Jurkat, Clone E6-1 (cell line): Measurements from ENCODE around the gene THSD7B.
A peak's percentile ranks its signal among the peaks of the same experiment; 100 is the strongest.
"Not testable (repeated sequence)": the region's sequence is repeated elsewhere in the genome, so short reads cannot be mapped to it uniquely, and the experiment has no call there.

Experiments
- DNase-seq: peaks from one replicate; pipeline ENCODE4 v3.0.0-alpha.2; 2011; ENCODE audit warnings: low read depth, low spot score
- H3K4me3 ChIP-seq: 2 replicates; pipeline ENCODE4 v1.5.1; 2011; ENCODE audit warnings: mild to moderate bottlenecking, low read length, control low read depth, moderate library complexity

THSD7B gene

DNA sequence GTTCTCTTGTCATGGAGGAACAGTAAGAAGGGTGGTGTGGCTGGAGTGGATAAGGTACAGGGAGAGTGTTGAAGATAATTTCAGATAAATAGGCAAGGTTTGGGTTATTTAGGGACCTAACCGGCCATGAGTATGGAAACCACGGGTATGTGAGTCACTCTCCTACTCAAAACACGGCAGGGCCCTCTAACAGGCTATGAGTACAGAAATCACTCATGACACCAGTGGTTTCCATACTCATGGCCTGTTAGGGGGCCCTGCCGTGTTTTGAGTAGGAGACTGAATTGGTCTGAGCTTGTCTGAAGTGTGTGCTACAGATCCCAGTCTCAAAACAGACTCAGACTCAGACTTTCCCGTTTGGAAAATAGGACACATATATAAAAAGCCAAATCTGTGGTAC, 770.6 kb downstream of the THSD7B start:
- H3K4me3 ChIP-seq, result no peak overlapping the region
- no peak for DNase-seq

- no peak for DNase-seq
- H3K4me3 ChIP-seq, result no peak overlapping the region
Observed at GRCh38 chr2:137539336-137539735, 774.0 kb downstream of the THSD7B start.

DNA sequence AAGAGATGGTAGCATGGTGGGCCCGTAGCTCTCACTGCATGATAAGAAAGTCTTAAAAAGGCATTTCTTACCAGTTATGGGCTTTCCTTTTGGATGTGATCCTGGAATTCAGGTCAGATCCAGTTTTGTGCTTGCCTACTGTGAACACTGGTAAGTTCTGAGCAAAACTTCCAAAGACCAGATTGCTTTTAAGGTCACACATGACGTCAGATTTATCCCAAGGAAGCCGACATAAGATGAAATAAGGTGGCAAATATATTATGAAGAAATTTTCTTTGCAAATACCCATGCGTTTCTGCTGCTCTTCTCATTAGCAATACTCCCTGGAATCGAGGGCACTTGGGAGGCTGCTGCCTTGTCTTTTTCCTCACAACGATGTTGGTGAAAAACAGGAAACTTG, 782.5 kb downstream of the THSD7B start:
- no peak for DNase-seq
- no peak overlapping the region for H3K4me3 ChIP-seq

DNA sequence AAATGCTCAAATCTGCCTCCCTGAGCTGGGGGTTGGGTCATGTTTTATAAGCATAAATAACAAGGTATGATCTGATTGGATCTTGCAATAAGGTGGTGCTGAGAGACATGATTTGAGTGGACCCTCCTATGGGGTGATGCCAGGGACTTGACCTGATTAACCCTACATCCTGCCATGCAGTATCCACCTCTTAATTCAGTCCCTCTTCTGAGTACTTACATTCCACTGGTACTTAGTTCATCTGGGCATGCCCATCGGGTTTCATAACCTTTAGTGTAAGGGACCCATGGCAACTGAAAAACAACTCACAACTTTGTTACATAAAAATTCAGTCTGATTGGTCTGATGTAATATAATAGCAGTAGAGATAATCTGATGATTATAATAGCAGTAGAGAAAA, 801.0 kb downstream of the THSD7B start:
- H3K4me3 ChIP-seq, result no peak overlapping the region
- DNase-seq, result no peak

DNA sequence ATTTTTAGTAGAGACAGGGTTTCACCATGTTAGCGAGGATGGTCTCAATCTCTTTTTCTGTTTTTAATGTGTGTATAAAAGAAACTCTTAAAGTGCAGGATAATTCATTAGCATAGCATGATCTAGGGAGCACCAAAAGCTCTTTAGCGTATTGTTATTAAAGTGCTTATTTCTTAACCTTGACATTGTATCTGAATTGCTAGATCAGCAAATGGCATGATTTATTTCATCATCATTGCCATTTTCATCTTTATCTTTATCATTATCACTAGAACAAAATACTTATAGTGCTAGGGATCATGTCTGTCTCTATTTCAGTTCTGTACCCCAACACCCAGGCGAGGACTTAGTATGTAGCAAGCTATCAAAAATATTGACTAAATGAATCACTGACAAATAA, 805.1 kb downstream of the THSD7B start:
- DNase-seq, result no peak
- H3K4me3 ChIP-seq, result no peak overlapping the region

DNA sequence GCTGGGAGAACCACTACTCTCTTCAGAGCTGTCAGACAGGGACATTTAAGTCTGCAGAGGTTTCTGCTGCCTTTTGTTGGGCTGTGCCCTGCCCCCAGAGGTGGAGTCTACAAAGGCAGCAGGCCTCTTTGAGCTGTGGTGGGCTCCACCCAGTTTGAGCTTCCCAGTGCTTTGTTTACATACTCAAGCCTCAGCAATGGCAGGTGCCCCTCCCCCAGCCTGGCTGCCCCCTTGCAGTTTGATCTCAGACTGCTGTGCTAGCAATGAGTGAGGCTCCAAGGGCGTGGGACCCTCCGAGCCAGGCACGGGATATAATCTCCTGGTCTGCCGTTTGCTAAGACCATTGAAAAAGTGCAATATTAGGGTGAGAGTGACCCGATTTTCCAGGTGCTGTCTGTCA, 822.5 kb downstream of the THSD7B start:
- not testable (repeated sequence) for DNase-seq

GRCh38 chr2:137588578-137588977, 823.2 kb downstream of the THSD7B start:
- DNase-seq, H3K4me3 ChIP-seq: not testable (repeated sequence)

More for the DNA sequence above, 822.5 kb downstream of the THSD7B start:
- H3K4me3 ChIP-seq, result not testable (repeated sequence)

DNA sequence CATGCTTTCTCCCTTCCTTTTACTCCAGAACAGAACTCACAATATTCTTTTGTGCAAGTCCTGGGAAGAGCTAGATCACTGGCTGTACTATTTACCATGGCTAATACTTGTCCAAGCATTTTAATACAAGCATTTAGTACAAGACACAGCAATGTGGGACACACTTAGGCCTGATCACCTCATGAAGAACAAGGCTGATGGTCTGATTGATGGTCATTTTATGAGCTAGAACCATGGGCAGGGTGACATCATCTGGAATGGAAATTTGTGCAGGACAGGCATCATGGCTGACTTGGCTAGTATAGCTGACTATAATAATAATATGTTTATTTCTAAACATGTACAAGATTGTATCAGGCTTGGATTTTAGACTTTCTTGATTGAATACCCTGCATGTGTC, 824.8 kb downstream of the THSD7B start:
- DNase-seq, result no peak
- H3K4me3 ChIP-seq, result no peak overlapping the region

DNA sequence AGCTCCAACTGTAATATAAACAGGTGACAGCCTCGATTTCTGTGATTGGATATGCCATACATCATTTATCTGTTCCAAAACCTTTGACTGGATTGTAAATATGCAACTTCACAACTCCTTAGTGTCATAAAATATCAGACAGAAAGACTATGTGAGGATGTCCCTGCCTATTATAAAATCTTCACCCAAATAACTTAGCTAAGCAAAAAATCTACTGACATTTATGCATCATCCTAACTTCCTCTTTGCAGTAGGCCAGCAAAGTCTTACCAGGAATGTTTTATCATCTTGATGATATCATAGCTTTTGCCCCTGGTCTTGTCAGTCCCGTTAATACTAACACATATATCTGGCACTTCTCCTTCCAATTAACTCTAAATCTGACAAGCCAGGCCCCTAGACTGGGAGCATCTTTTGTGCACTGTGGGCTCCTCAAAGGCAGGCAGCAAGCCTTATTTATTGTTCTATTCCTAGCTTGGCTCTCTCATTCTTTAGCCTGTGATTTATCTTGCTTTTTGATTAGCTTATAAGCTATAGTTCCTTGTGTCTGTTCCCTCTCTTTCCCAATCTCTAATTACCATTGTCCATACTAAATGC, 842.5 kb downstream of the THSD7B start:
- no peak for DNase-seq
- H3K4me3 ChIP-seq, result no peak overlapping the region

DNA sequence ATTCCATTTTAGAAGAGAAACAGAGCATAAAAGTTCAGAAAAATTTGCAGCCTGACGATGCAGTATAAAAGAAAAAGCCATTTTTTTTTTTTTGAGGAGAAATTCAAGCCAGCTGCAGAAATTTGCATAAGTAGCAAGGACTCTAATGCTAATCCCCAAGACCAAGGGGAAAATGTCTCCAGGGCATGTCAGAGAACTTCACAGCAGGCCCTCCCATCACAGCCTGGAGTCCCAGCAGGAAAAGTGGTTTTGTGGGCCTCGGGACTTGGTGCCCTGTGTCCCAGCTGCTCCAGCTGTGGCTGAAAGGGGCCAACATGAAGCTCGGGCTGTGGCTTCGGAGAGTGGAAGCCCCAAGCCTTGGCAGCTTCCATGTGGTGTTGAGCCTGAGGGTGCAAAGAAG, 873.6 kb downstream of the THSD7B start:
- no peak overlapping the region for H3K4me3 ChIP-seq
- DNase-seq, result no peak

- H3K4me3 ChIP-seq, result no peak overlapping the region
- no peak for DNase-seq
Observed at GRCh38 chr2:137644731-137645130, 879.4 kb downstream of the THSD7B start.

DNA sequence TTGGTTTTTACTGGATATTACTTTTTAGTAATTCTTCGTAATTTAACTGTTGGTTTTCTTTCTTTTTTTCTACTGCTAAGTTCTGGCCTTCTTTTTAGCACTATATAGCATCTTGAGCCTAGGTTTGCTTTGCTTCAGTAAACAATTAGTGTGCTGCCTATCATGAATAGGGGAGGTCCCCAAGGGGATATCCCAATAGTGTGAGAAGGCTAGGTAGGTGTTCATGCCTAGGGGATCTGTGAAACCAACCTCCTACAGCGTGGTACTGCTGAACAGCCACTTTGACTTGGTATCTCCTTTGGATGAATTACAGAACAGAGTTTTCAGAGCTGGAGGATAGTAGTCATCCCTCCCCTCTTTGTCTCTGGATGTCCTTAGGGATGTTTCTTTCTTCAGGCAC, 888.7 kb downstream of the THSD7B start:
- no peak for DNase-seq
- H3K4me3 ChIP-seq, result no peak overlapping the region

DNA sequence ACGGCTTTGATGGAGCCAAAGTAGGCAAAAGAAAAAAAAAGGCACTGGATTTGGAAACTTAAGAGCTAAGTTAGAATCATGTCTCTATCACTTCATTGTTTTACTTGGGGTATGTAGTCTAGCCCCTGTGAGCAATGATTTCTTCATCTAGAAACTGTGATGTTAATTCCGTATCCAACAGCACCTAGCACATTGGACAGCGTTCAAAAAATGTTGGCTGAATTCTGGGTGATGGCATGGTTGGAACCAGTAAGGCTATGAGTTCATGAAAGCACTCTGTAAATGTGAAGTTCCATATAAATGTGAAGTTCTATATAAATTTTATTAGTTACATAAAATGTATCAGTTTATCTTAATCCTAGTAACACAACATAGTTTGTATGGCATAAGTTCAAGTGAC, 890.5 kb downstream of the THSD7B start:
- no peak overlapping the region for H3K4me3 ChIP-seq
- DNase-seq, result no peak

- no peak overlapping the region for H3K4me3 ChIP-seq
- no peak for DNase-seq
Observed at GRCh38 chr2:137658433-137658832, 893.1 kb downstream of the THSD7B start.

DNA sequence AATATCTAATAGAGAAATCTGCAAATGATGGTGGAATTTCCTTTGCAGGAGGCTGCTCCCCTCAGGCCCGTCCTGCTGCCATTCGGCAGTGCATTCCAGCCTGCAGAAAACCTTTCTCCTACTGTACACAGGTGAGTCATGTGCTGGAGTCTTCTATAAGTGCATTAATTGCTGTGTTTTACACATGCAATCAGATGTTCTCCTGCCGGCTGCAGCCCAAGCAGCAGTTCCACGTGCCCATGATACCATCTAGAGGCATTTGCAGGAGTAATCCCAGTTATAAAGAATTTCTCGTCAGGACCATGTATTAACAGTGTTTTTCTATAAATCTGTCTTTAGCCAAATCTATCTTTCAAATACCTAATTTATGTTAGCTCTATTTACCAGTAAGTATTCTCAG, 894.3 kb downstream of the THSD7B start:
- H3K4me3 ChIP-seq, result no peak overlapping the region
- DNase-seq, result no peak

- no peak for DNase-seq
- H3K4me3 ChIP-seq, result no peak overlapping the region
Observed at GRCh38 chr2:137670111-137670510, 904.8 kb downstream of the THSD7B start.

- DNase-seq, result no peak
- H3K4me3 ChIP-seq, result no peak overlapping the region
Observed at GRCh38 chr2:137672989-137673552, 907.7 kb downstream of the THSD7B start.

GRCh38 chr2:137674991-137675390, 909.6 kb downstream of the THSD7B start:
- no peak overlapping the region for H3K4me3 ChIP-seq
- DNase-seq, result no peak

DNA sequence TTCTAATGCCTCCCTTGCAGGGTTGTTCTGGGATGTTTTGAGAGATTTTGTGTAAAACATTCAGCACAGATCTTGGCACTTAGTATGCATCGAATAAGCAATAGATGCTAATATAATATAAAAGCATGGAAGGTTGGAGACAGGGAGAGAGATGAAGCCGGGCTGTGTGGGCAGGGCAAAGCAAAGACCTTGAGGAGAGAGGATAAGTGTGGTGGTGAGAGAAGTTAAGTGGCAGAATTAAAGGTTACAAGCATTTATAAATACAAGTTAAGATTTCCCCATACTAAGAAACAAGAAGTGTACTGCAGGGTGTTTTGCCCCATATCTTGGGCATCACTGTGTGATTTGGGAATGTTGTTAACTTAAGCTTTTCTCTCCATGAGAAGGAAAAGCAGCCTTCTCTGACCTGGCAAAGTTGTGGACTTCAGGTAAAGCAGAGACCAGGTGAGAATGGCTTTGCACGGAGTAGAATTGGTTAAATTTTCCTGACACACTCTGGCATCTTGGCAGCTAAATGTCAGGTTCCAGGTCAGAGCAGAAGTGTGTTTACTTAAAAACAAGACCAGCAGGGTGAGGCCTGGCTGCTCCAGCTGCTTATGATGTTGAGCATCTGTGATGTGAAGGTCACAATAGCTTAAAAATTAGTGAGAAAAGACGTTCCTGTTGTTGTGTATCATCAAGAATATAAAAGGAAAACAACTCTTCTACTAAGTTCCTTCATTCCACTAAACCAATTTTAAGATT, 910.4 kb downstream of the THSD7B start:
- no peak overlapping the region for H3K4me3 ChIP-seq
- no peak for DNase-seq

DNA sequence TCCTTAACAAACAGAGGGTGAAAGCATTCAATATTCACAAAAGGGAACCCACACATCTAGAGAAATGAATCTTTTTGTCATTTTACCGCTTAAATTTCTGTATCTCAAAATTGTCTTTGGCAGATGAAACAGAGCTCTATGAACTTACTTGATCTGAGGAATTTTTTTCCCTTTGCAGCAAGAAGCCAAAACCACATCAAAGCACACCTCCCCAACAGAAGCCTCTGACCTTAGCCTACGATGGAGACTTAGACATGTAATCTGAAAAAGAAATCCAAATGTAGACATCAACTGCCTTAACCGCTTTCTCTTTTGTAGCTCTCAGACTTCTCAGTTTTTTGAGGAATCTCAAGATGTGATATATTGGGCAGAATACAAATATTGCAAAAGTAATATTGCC, 911.0 kb downstream of the THSD7B start:
- H3K4me3 ChIP-seq, result no peak overlapping the region
- DNase-seq, result peak; percentile 65

DNA sequence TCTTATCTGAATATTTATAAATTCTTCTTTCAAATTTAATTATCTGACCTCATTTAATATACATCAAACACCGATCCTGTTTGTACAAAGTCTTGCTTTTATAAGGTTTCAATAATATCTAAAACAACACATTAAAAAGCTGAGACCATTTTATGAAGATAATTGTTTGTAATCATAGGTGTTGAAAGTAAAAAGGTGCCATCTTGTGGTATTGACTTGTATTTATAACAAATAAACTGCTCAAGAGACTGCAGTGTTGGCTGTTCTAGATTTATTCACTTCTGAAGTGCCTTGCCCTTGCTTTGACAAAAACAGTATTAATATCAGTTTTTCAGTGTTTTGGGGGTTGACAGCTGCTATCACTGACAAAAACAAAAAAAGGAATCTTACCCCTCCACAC, 912.1 kb downstream of the THSD7B start:
- no peak overlapping the region for H3K4me3 ChIP-seq
- no peak for DNase-seq
